ENCODE measurements around the gene RAD51C.
A peak's percentile ranks its signal among the peaks of the same experiment; 100 is the strongest.
"Not testable (repeated sequence)": the region's sequence is repeated elsewhere in the genome, so short reads cannot be mapped to it uniquely, and the experiment has no call there.

The RAD51C gene

DNA sequence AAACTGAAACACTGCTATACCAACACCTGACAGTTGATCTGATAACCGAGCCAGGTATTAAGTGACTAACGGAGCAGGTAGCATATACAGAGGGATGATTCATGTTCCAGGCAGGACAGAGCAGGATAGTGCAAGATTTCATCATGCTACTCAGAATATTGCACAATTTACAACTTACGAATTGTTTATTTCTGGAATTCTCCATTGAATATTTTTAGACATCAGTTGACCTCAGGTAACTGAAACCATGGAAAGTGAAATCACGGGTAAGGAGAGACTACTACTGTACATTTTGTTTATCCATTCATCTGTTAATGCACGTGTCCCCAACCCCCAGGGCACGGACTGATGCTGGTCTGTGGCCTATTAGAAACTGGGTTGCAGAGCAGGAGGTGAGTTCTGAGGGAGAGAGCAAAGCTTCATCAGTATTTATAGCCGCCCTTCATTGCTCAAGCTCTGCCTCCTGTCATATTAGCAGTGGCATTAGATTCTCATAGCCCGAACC is 48.8 kb downstream of the RAD51C start:
- DNase-seq (ENCODE audit: low spot score), result peak; percentile 71

DNA sequence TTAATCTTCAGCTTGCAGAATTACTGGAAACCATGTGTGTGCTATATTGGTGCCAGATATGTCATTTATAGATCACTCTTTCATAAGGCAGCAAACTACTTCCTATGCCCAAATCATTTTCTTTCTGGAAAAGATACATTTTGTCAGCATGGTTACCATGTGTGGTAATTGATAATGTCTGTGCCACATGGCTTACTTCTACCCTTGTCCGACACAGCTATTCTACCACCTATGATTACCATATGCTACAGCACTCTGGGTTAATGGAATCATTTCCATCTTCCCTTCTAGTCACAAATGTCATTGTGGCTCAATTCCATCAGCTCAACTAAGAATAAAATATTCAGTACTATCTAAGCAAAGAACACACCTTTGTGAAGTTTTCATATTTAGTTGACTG is 55.3 kb downstream of the RAD51C start:
- DNase-seq (ENCODE audit: low spot score), result no peak

DNA sequence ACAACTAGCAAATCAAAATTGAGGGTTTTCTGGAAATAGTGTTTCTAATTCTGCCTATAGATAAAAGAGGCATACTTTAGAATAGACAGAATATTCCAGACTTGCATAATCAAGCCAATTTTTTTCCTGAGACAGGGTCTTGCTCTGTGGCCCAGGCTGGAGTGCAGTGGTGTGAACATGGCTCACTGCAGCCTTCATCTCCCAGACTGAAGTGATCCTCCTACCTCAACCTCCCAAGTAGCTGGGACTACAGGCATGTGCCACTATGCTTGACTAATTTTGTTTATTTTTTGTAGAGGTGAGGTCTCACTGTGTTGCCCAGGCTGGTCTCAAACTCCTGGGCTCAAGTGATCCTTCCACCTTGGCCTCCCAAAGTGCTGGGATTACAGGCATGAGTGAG is 57.2 kb downstream of the RAD51C start:
- DNase-seq (ENCODE audit: low spot score), result not testable (repeated sequence)

DNA sequence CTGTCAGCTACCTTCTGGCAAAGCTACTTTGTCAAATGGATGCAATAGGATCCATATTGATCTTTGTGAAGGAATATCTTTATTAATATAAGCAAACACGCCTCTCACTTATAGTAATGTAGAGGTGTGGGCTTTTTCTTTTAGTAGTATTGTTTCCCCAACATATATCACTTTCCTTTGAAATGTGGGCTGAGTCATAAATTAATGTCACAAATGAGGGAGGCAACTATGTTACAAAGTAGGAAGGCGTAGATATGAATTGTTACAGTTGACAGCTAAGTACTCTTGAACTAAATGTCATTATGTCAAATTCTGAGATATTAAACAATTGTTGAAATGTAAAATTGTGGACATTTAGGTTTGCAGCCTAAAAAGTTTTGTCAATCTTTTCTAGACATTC is 60.6 kb downstream of the RAD51C start:
- no peak for DNase-seq (ENCODE audit: low spot score)

DNA sequence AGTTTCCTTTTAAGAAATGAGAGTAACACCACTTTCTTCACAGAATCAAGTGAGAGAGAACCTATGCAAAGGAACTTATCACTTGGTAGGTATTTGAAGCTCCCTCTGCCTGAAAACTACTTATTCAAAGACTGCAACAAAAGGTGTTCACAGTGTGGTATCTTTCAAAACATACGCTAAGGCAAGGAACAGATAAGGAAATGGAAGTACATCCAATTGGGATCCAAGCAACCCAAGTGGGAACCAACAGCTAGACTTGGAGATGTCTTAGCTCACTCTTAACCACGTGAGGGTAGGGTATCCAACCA is 62.8 kb downstream of the RAD51C start:
- no peak for DNase-seq (ENCODE audit: low spot score)

DNA sequence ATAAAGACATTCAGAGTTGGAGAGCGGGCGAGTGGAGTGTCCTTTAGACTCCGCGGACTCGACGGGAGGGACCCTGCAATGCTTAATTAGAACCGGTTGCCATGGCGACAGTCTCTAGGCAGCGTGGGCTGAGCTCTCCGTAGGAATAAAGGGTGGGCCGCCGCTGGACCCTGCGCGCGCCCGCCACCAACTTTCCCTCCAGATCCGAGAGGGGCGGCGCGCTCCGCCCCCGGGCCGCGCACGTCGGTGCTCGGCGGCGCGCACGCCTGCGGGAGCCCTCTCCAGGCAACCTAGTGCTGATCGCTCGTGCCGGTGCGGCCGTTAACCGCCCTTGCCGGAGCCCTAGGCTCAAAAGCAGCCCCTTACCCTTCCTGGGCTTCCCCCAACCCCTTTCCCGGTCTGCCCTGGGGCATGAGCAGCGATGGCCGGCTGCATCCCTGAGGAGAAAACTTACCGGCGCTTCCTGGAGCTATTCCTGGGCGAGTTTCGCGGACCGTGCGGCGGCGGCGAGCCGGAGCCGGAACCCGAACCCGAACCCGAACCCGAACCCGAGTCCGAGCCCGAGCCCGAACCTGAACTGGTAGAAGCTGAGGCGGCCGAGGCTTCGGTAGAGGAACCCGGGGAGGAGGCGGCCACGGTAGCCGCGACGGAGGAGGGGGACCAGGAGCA is 63.3 kb downstream of the RAD51C start, which contains the start of gene PPM1E:
Gene PPM1E, plus strand, starts transcription at position 278 of the 669 bp plus-strand sequence.
- no peak for DNase-seq (ENCODE audit: low spot score)

DNA sequence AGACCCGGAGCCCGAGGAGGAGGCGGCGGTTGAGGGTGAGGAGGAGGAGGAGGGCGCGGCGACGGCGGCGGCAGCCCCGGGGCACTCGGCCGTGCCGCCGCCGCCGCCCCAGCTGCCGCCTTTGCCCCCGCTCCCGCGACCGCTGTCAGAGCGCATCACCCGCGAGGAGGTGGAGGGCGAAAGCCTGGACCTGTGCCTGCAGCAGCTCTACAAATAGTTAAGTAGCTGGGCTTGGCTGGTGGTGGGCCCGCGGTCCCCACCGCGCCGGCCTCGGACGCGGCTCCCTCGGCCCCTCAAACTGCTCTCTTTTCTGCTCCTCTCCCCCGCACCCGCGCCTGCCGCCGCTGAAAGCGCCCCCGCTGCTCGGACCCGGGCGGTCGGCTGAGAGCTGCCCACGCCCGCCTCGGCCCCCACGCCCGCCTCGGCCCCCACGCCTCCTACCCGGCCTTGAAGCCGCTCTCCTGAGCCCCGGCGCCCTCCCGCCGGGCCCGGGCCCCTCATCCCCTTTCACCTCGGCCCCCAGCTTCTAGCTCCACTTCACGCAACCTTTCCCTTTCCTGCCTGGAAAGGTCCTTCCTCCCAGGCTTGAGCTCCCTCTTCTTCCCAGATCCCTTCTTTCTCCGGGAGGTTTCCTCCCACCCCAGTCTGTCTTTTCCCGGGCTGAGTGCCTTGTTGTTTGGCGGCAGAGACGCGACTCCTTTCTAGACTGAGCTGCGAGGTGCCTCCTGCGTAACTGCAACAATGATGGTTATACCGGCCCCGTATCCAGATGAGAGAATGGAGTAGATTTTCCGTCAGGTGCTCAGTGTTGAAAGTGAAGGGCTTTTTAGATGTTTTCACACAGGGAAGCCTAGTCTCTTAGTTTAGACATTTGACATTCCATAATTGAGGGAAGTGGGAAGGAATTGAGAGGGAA is 64.1 kb downstream of the RAD51C start:
- DNase-seq (ENCODE audit: low spot score), result no peak

DNA sequence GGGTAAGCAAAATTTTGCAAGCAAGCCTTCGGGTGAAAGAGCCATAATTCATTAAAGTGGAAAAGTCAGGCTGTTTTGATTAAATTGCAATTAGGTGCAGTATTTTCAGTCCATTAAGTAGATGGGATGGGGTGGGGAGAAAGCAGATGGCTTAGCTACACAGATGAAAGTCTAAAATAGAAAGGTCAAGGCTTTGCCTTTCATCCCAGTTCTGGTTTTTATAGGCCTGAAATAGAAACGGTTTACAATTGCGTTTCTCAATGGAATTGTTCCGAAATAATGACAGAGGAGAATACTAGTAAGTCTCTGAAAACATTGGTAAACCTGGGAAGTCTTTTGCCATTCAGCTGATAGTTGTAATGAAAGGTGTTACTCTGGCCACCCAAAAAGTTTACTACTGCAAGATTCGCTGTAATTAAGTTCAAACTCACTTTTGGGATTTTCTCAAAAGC is 64.8 kb downstream of the RAD51C start:
- no peak for DNase-seq (ENCODE audit: low spot score)

DNA sequence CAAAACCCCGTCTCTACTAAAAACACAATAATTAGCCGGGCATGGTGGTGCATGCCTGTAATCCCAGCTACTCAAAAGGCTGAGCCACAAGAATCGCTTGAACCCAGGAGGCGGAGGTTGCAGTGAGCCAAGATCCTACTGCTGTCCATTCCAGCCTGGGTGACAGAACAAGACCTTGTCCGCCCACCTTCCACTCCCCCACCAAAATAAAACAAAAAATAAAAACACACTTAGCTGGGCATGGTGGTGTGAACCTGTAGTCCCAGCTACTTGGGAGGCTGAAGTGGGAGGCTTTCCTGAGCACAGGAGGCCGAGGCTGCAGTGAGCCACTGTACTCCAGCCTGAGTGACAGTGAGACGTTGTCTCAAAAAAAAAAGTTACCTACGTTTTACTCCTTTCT is 66.5 kb downstream of the RAD51C start:
- DNase-seq (ENCODE audit: low spot score), result no peak

DNA sequence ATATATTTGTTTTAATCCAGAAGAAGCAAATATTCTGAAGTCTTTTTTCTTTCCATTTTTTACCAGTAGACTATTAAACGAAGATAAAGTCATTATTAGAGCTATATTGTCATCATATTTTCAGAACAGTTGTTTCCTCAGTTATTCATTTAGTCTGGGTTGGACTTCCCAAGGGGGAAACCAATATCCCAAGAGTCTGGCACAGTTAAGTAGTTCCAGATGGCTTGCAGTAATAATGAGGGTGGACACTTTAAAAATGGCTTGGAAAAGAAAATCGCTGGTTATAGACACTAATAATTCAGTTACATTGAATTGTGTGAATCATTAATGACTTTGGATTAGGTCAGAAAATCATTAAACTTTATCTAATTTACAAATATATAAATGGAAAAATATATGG is 67.1 kb downstream of the RAD51C start:
- no peak for DNase-seq (ENCODE audit: low spot score)

DNA sequence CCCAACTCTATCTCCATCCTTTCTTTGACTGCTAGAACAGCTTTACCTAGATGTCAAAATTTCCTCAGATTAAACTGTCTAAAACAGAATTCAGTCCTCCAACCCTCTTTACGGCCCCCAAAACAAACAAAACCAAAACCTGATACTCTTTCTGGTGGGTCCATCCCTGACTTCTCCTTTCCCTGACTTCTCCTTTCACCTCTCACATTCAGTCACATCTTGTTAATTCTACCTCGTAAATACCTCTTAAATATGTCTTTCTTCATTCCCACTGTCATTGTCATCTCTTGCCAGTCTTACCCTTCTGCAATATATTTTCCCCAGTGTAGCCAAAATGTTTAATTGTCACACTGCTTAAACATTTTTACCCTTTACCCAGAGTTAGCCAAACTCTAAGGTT is 67.8 kb downstream of the RAD51C start:
- no peak for DNase-seq (ENCODE audit: low spot score)

DNA sequence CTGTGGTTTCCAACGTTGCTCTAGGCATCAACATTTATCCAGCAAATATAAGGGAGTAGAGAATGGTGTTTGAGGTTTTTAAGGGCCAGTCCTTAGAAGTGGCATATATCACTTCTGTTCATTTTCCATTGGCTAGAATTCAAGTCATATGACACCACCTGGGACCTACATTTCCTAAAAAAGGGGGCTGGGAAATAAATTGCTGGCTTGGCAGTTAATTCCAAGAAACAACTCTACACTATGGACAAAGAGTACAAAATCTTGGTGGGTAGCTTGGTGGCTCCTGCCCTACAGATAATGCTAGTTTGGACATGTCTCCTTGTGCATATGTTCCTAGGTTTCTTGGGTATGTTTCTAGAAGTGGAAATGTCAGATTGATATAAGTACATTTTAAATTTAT is 70.9 kb downstream of the RAD51C start:
- no peak for DNase-seq (ENCODE audit: low spot score)

DNA sequence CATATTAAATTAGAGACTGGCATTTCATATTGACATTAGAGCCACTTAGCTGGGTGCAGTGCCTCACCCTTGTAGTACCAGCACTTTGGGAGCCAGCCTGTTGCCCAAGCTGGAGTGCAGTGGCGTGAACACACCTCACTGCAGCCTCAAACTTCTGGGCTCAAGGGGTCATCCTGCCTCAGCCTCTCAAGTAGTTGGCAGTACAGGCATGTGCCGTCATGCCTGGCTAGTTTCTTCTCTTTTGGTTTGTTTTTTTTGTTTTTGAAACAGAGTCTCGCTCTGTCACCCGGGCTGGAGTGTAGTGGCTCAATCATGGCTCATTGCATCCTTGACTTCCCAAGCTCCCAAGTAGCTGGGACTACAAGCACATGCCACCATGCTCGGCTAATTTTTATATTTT is 72.0 kb downstream of the RAD51C start:
- DNase-seq (ENCODE audit: low spot score), result no peak

DNA sequence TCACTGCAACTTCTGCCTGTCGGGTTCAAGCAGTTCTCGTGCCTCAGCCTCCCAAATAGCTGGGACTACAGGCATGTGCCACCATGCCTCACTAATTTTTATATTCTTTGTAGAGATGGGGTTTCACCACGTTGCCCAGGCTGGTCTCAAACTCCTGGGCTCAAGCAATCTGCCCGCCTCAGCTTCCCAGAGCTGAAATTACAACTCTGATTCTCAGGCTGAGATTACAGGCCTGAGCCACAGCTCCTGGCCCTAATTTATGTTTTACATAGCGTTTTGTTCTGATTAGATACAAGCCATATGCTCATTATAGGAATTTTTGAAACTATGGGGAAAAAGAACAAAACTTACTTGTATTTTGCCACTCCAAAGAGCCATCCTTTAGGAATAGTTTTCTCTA is 86.1 kb downstream of the RAD51C start:
- not testable (repeated sequence) for DNase-seq (ENCODE audit: low spot score)

DNA sequence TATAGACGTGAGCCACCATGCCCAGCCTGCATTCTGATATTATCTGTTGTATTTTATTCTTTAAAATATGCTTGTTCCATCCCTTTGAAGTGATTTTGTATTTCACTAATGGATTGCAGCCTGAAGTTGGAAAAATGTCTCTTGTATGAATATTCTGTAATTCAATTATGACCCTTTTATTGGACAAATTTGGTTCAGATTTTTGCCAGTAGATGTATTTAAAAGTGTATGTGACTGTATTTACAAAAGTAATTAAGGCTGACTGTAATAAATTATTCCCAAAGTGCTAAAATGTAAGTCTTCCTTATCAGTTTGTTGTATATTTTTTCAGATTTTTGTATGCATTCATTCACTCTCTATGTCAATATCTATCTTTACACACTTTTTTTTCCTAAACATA is 87.0 kb downstream of the RAD51C start:
- DNase-seq (ENCODE audit: low spot score), result no peak

DNA sequence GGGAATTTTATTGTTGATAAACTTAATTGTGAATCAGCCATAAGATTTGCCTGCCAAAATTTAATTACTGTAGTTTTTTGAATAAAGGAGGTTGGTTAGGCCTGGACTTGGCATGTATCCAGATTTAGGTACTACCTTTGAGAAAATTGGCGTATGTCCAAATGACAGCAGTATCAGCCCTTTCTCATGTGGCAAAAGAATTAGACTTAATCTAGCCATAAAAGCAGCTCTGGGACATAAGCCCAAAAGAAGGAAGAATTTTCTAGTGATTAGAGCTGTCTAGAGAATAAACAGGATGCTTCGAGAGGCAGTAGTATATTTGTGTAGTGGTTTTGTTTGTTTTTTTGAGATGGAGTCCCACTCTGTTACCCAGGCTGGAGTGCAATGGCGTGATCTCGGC is 91.0 kb downstream of the RAD51C start:
- DNase-seq (ENCODE audit: low spot score), result peak; percentile 61

DNA sequence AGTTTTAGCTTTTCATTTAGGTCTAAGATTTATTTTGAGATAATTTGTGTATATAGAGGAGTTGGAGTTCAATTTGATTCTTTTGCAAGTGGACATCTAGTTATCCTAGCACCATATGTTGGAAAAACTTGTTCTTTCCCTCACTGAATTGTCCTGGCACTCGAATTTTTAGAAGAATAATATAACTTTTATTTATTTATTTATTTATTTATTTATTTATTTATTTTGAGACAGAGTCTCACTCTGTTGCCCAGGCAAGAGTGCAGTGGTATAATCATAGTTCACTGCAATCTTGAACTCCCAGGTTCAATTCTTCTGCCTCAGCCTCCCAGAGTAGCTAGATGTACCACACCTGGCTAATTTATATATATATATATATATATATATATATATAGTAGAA is 92.7 kb downstream of the RAD51C start:
- DNase-seq (ENCODE audit: low spot score), result no peak
